Measurements from ENCODE around the gene TRIM32.

TRIM32 gene

DNA sequence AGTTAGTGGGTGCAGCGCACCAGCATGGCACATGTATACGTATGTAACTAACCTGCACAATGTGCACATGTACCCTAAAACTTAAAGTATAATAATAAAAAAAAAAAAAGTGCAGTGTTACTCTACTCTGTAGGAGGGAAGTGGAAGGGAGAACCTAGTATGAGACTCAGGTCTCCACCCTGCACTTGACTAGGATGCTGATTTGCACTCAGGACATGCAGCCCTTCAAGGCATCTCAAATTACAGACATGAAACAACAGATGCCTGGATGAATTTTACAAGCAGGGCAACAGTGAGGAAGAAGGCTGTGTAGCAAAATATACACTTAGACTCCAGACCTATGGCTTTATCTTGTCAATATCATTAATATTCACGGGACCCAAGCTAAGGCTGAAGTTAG lies 16.5 kb downstream of the TRIM32 start:
- H3K4me3 ChIP-seq (ENCODE audit: low read depth in 1 of 2, low read length in 2 of 2): no peak overlapping the region
- peaks cover 8 to 19% of the 10 kb centered on the region in 2 donors for H3K36me3 ChIP-seq (ENCODE audit: control insufficient read depth in 1 of 2, insufficient read depth in 2 of 2, low read length in 2 of 2)
- H3K27me3 ChIP-seq (ENCODE audit: control insufficient read depth in 1 of 2, insufficient read depth in 2 of 2, low read length in 2 of 2): no peaks in the 10 kb centered on the region
- no peak overlapping the region for H3K27ac ChIP-seq (ENCODE audit: low read depth, low read length)
- no peaks in the 10 kb centered on the region for H3K4me1 ChIP-seq (ENCODE audit: control insufficient read depth in 1 of 2, insufficient read depth in 2 of 2, low read length in 2 of 2)
- no peak overlapping the region for H3K9ac ChIP-seq (ENCODE audit: low read depth in 1 of 2, low read length in 2 of 2)
- H3K9me3 ChIP-seq (ENCODE audit: control insufficient read depth in 1 of 2, low read length in 2 of 2): no peaks in the 10 kb centered on the region

DNA sequence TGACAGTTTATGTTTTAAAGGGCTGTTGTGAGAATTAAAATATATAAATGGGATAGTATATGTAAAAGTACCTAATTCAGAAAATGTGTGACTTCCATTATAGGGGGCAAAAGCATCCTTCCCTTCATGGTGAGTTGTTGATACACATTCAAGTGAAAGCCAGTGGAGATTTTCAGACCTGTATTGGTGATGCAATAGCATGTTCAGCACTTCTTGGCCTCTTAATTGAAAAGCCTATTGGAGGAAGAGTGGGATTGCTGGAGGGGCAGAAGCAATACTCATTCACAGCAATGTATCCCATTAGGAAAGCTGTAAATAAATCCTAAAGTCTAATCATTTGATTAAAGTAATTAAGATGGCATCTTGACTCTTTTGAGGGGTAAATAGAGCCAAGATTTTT lies 17.4 kb downstream of the TRIM32 start:
- Histone ChIP-seq H3K27me3 (ENCODE audit: control insufficient read depth in 1 of 2, insufficient read depth in 2 of 2, low read length in 2 of 2) (no peaks in the 10 kb centered on the region), H3K36me3 (ENCODE audit: control insufficient read depth in 1 of 2, insufficient read depth in 2 of 2, low read length in 2 of 2) (peaks cover 5 to 10% of the 10 kb centered on the region in 2 donors), H3K27ac (ENCODE audit: low read depth, low read length) (no peak overlapping the region), H3K4me3 (ENCODE audit: low read depth in 1 of 2, low read length in 2 of 2) (no peak overlapping the region), H3K9me3 (ENCODE audit: control insufficient read depth in 1 of 2, low read length in 2 of 2) (no peaks in the 10 kb centered on the region), H3K4me1 (ENCODE audit: control insufficient read depth in 1 of 2, insufficient read depth in 2 of 2, low read length in 2 of 2) (no peaks in the 10 kb centered on the region), H3K9ac (ENCODE audit: low read depth in 1 of 2, low read length in 2 of 2) (no peak overlapping the region)

DNA sequence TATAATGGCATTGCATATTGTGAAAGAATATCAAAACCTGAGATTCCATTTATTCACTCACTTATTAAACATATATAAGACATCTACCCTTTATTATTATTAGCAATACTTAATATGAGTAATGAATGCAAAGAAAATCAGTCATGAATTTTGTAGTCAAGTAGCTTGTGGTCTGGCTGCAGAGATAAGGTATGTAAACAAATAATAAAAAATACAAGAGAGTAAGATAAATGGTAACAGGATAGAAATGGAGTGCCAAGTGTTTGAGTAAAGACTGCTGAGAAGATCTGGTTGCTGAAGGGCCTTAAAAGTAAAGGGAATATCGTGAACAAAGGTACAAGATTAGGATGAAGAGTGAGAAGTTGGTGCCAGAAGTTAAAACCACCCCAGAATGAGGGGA lies 18.4 kb downstream of the TRIM32 start:
- H3K9me3 ChIP-seq (ENCODE audit: control insufficient read depth in 1 of 2, low read length in 2 of 2): no peaks in the 10 kb centered on the region
- H3K4me3 ChIP-seq (ENCODE audit: low read depth in 1 of 2, low read length in 2 of 2): no peak overlapping the region
- H3K9ac ChIP-seq (ENCODE audit: low read depth in 1 of 2, low read length in 2 of 2): no peak overlapping the region
- no peaks in the 10 kb centered on the region for H3K36me3 ChIP-seq (ENCODE audit: control insufficient read depth in 1 of 2, insufficient read depth in 2 of 2, low read length in 2 of 2)
- no peaks in the 10 kb centered on the region for H3K4me1 ChIP-seq (ENCODE audit: control insufficient read depth in 1 of 2, insufficient read depth in 2 of 2, low read length in 2 of 2)
- no peak overlapping the region for H3K27ac ChIP-seq (ENCODE audit: low read depth, low read length)
- H3K27me3 ChIP-seq (ENCODE audit: control insufficient read depth in 1 of 2, insufficient read depth in 2 of 2, low read length in 2 of 2): no peaks in the 10 kb centered on the region

DNA sequence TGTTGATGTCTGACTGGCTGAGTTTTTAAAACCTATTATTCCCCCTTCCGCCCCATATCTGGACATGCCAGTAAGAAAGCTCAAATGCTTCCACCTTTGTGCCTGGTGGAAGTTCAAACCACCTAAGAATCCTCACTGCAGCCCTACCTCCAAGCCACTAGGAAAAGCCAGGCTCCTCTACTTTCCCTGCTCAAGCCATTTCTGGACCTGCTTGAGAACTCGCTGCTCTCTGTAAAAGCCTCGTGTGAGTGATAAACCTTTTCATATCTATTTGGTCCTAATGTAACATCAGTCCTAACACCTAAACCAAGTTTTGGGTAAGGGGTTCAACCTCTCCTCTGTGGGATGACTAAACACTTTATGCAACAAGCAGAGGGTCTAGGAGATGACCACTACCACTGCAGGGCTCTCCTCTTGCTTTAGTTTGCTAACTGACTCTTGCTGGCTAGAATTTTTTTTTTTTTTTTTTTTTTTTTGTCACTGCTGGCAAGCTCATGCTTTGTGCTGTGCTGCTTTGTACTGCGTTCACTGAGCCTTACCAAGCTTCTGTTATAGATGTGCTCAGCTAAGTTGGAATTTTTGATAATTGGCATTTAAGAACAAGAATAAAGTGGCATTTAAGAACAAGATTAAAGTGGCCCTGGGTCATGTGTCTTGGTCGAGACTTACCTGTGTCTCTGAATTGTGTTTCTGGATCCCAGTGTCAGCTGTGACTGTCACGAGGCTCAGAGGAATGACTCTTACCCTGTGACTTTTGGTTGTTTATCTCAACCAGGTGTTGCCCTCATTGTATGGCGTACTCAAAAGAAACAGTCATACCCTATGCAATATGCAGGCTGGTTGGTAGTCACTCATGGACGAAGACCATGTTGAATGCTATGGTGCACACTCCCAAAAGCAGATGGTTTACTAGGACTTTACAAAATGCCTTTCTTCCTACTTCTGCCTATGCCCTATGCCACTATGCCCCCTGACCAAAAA lies 19.5 kb downstream of the TRIM32 start:
- no peak overlapping the region for H3K27ac ChIP-seq (ENCODE audit: low read depth, low read length)
- no peaks in the 10 kb centered on the region for H3K27me3 ChIP-seq (ENCODE audit: control insufficient read depth in 1 of 2, insufficient read depth in 2 of 2, low read length in 2 of 2)
- no peak overlapping the region for H3K9ac ChIP-seq (ENCODE audit: low read depth in 1 of 2, low read length in 2 of 2)
- no peaks in the 10 kb centered on the region for H3K36me3 ChIP-seq (ENCODE audit: control insufficient read depth in 1 of 2, insufficient read depth in 2 of 2, low read length in 2 of 2)
- H3K4me1 ChIP-seq (ENCODE audit: control insufficient read depth in 1 of 2, insufficient read depth in 2 of 2, low read length in 2 of 2): no peaks in the 10 kb centered on the region
- H3K4me3 ChIP-seq (ENCODE audit: low read depth in 1 of 2, low read length in 2 of 2): no peak overlapping the region
- H3K9me3 ChIP-seq (ENCODE audit: control insufficient read depth in 1 of 2, low read length in 2 of 2): no peaks in the 10 kb centered on the region

DNA sequence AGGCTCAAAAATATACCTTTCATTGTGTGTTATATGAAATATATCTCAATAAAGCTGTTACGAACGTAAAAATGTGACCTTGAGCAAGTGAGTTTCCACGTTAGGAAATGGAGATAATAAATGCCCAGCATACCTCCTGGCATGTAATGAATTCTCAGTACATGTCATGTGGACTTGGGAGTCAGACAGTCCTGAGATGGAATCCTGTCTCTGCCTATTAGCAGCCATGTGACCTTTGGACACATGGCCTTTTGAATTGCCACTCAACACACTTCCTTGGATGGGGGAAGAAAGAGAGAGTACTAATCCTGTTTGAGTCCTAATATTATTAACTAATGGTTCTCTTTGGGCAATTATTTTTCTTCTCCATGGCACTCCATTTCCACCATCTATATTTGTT lies 25.7 kb downstream of the TRIM32 start:
- H3K9ac ChIP-seq (ENCODE audit: low read depth in 1 of 2, low read length in 2 of 2): no peak overlapping the region
- no peaks in the 10 kb centered on the region for H3K36me3 ChIP-seq (ENCODE audit: control insufficient read depth in 1 of 2, insufficient read depth in 2 of 2, low read length in 2 of 2)
- H3K27me3 ChIP-seq (ENCODE audit: control insufficient read depth in 1 of 2, insufficient read depth in 2 of 2, low read length in 2 of 2): no peaks in the 10 kb centered on the region
- H3K27ac ChIP-seq (ENCODE audit: low read depth, low read length): no peak overlapping the region
- H3K9me3 ChIP-seq (ENCODE audit: control insufficient read depth in 1 of 2, low read length in 2 of 2): no peaks in the 10 kb centered on the region
- H3K4me3 ChIP-seq (ENCODE audit: low read depth in 1 of 2, low read length in 2 of 2): no peak overlapping the region
- no peaks in the 10 kb centered on the region for H3K4me1 ChIP-seq (ENCODE audit: control insufficient read depth in 1 of 2, insufficient read depth in 2 of 2, low read length in 2 of 2)

DNA sequence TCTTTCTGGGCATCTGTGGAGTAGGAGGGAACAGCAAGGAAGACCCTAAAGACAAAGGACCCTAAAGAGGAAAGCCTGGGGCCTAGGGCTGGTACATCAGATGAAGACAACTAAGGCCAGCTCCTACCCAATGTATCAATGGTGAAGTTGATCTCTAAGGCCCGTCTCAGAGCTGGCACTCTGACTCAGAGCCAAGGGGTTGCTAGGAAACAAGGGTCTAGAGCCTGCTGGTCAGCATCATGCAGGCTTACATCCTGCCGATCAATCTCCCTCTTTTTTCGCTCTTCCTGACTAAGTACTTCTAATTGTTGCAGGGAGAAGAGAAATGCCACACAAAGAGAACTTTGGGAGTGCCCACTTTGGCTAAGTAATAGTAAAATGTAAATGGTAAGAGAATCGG lies 26.2 kb downstream of the TRIM32 start:
- Histone ChIP-seq H3K9ac (ENCODE audit: low read depth in 1 of 2, low read length in 2 of 2) (no peak overlapping the region), H3K36me3 (ENCODE audit: control insufficient read depth in 1 of 2, insufficient read depth in 2 of 2, low read length in 2 of 2) (no peaks in the 10 kb centered on the region), H3K27ac (ENCODE audit: low read depth, low read length) (no peak overlapping the region), H3K4me3 (ENCODE audit: low read depth in 1 of 2, low read length in 2 of 2) (no peak overlapping the region), H3K27me3 (ENCODE audit: control insufficient read depth in 1 of 2, insufficient read depth in 2 of 2, low read length in 2 of 2) (no peaks in the 10 kb centered on the region), H3K4me1 (ENCODE audit: control insufficient read depth in 1 of 2, insufficient read depth in 2 of 2, low read length in 2 of 2) (no peaks in the 10 kb centered on the region), H3K9me3 (ENCODE audit: control insufficient read depth in 1 of 2, low read length in 2 of 2) (no peaks in the 10 kb centered on the region)

DNA sequence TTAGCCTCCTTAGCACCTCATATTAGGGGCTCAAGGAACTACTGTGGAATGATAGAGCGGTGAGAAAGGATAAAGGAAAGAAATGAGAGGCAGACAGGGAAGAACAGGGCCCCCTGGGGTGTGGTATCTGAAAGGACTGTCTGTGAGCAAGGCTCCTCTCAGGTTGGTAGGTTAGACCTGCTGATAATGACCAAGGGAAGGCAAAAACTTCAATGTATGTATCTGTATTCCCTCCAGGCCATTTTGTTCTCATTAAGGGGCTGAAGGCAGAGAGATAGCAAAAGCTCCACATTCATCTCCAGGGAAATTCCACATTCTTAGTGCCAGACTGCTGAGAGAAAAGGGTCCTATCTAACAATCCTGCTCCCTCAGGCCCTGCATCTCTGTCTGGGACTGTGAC lies 28.6 kb downstream of the TRIM32 start:
- H3K36me3 ChIP-seq (ENCODE audit: control insufficient read depth in 1 of 2, insufficient read depth in 2 of 2, low read length in 2 of 2): no peaks in the 10 kb centered on the region
- no peak overlapping the region for H3K27ac ChIP-seq (ENCODE audit: low read depth, low read length)
- no peaks in the 10 kb centered on the region for H3K27me3 ChIP-seq (ENCODE audit: control insufficient read depth in 1 of 2, insufficient read depth in 2 of 2, low read length in 2 of 2)
- H3K9ac ChIP-seq (ENCODE audit: low read depth in 1 of 2, low read length in 2 of 2): no peak overlapping the region
- no peaks in the 10 kb centered on the region for H3K4me1 ChIP-seq (ENCODE audit: control insufficient read depth in 1 of 2, insufficient read depth in 2 of 2, low read length in 2 of 2)
- no peak overlapping the region for H3K4me3 ChIP-seq (ENCODE audit: low read depth in 1 of 2, low read length in 2 of 2)
- no peaks in the 10 kb centered on the region for H3K9me3 ChIP-seq (ENCODE audit: control insufficient read depth in 1 of 2, low read length in 2 of 2)

DNA sequence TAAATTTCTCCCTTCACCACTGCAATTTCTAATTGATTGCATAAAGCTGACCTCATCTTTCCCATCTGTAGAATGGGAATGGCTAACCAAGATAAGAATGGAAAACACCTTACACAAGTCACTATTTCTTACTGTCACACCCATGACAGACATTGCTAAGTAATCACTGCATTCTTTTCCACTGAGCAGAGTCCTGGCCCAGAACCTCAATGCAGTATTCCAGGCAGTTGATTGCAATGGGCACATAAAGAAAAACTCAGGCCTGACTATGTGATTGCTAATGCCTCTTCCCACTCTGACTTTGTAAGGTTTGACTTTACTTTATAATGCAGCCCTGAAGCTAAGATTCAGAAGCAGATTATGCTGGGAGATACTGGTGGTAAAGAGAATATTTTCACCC lies 29.3 kb downstream of the TRIM32 start:
- H3K27ac ChIP-seq (ENCODE audit: low read depth, low read length): no peak overlapping the region
- H3K4me1 ChIP-seq (ENCODE audit: control insufficient read depth in 1 of 2, insufficient read depth in 2 of 2, low read length in 2 of 2): no peaks in the 10 kb centered on the region
- no peaks in the 10 kb centered on the region for H3K27me3 ChIP-seq (ENCODE audit: control insufficient read depth in 1 of 2, insufficient read depth in 2 of 2, low read length in 2 of 2)
- no peaks in the 10 kb centered on the region for H3K36me3 ChIP-seq (ENCODE audit: control insufficient read depth in 1 of 2, insufficient read depth in 2 of 2, low read length in 2 of 2)
- no peak overlapping the region for H3K4me3 ChIP-seq (ENCODE audit: low read depth in 1 of 2, low read length in 2 of 2)
- H3K9me3 ChIP-seq (ENCODE audit: control insufficient read depth in 1 of 2, low read length in 2 of 2): no peaks in the 10 kb centered on the region
- H3K9ac ChIP-seq (ENCODE audit: low read depth in 1 of 2, low read length in 2 of 2): no peak overlapping the region

DNA sequence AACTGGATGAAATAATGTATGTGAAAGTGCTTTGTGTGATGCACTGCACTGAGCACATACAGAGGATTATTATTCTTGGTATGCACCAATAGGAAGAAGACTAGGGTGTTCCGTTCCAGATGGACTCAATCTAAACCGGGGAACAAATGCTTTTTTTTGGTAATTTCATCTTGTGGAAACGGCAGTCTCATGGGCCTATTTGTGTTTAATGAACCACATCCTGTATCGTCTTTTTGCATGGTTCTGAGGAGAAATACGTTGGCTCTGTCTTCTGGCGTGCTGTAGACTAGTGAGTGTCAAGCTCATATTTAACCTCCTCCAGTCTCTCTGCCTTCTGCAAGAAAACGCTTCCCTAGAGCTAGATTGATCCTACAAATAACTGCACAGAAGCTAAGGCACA lies 30.0 kb downstream of the TRIM32 start:
- H3K4me1 ChIP-seq (ENCODE audit: control insufficient read depth in 1 of 2, insufficient read depth in 2 of 2, low read length in 2 of 2): no peaks in the 10 kb centered on the region
- H3K9me3 ChIP-seq (ENCODE audit: control insufficient read depth in 1 of 2, low read length in 2 of 2): no peaks in the 10 kb centered on the region
- H3K4me3 ChIP-seq (ENCODE audit: low read depth in 1 of 2, low read length in 2 of 2): no peak overlapping the region
- H3K36me3 ChIP-seq (ENCODE audit: control insufficient read depth in 1 of 2, insufficient read depth in 2 of 2, low read length in 2 of 2): no peaks in the 10 kb centered on the region
- H3K9ac ChIP-seq (ENCODE audit: low read depth in 1 of 2, low read length in 2 of 2): no peak overlapping the region
- H3K27me3 ChIP-seq (ENCODE audit: control insufficient read depth in 1 of 2, insufficient read depth in 2 of 2, low read length in 2 of 2): no peaks in the 10 kb centered on the region
- no peak overlapping the region for H3K27ac ChIP-seq (ENCODE audit: low read depth, low read length)

DNA sequence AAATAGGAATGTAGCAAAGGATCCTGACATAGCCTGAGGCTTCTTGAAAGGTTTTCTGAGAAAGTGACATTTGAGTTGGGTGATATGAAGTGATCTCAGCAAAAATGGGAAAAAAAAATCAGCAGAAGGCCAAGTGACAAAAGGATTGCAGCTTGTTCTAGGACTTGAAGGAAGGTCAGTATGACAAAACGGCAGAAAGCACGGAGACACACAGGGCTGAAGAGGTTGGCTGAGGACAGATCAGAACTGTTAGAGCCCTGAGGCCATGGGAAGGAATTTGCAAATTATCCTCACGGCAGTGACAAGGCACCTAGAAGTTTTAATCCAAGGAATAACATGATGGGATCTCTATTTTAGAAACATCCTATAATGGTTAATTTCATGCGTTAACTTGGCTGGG lies 31.0 kb downstream of the TRIM32 start:
- Histone ChIP-seq H3K9me3 (ENCODE audit: control insufficient read depth in 1 of 2, low read length in 2 of 2) (no peaks in the 10 kb centered on the region), H3K4me3 (ENCODE audit: low read depth in 1 of 2, low read length in 2 of 2) (no peak overlapping the region), H3K4me1 (ENCODE audit: control insufficient read depth in 1 of 2, insufficient read depth in 2 of 2, low read length in 2 of 2) (no peaks in the 10 kb centered on the region), H3K27ac (ENCODE audit: low read depth, low read length) (no peak overlapping the region), H3K9ac (ENCODE audit: low read depth in 1 of 2, low read length in 2 of 2) (no peak overlapping the region), H3K27me3 (ENCODE audit: control insufficient read depth in 1 of 2, insufficient read depth in 2 of 2, low read length in 2 of 2) (no peaks in the 10 kb centered on the region), H3K36me3 (ENCODE audit: control insufficient read depth in 1 of 2, insufficient read depth in 2 of 2, low read length in 2 of 2) (no peaks in the 10 kb centered on the region)

All from duodenal mucosa (tissue), 2 donors.